Measurements from ENCODE around the gene COX20. TPM values are rescaled to one million over a fixed set of nuclear protein-coding genes. Genes with fewer than 3 reads are reported as not detected.

Gene COX20
- total and polyA plus RNA-seq, 2 donors (not counting 3 experiments of a cell fraction or from before 2014, with no cell fraction given): 17.1 to 30.2 TPM

DNA sequence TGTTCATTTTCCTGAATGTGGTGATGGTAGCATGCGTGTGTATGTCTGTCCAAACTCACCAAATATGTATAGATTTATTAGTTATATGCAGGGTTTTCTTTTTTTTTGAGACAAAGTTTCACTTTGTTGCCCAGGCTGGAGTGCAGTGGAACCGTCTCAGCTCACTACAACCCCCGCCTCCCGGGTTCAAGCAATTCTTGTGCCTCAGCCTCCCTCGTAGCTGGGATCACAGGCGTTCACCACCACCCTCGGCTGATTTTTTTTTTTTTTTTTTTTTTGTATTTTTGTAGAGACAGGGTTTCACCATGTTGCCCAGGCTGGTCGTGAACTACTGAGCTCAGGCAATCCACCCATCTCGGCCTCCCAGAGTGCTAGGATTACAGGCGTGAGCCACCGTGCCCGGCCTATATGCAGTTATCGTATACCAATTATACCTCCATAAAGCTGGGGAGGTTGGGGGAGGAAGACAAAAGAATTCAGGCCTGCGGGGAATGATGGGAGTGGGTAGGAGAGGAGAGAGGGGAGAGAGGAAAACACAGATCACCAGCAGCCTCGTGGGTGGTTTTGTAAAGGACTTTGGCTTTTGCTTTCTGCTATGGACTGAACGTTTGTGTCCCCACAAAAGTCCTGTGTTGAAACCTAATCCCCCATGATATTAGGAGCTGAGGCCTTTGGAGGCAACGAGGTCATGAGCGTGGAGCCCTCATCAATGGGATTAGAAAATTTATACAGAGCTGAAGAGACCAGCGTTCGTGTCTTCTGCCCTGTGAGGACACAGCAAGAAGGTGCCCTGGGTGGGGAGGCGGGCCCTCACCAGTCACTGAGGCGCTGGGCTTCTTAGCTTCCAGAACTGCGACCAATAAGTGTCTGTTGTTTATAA lies 33.3 kb downstream of the COX20 start:
- Histone ChIP-seq H3K79me2 (ENCODE audit: control insufficient read depth, insufficient read depth, low read length) (peaks cover 5% of the 10 kb centered on the region), H3K9me3 (replicated peaks; ENCODE audit: control insufficient read depth, insufficient read depth, low read length) (no peaks in the 10 kb centered on the region), H3K4me3 (replicated peaks in 1 of 3; ENCODE audit: insufficient read depth in 1 of 3, low read depth in 1 of 3, low read length in 3 of 3) (no peak overlapping the region), H3K4me2 (ENCODE audit: insufficient read depth, low read length) (no peak overlapping the region), H3K27ac (ENCODE audit: insufficient read depth, low read depth, low read length) (no peak overlapping the region), H2AFZ (ENCODE audit: low read depth, low read length) (no peak overlapping the region), H3K4me1 (ENCODE audit: control insufficient read depth, extremely low read depth, insufficient read depth, low read length) (peaks cover 7% of the 10 kb centered on the region), H3K9me1 (replicated peaks; ENCODE audit: control insufficient read depth, extremely low read depth, insufficient read depth, low read length) (no peaks in the 10 kb centered on the region), H4K20me1 (replicated peaks; ENCODE audit: control insufficient read depth, extremely low read depth, insufficient read depth, low read length) (no peaks in the 10 kb centered on the region), H3K9ac (replicated peaks; ENCODE audit: extremely low read depth, insufficient read depth, low read length) (no peak overlapping the region), H3K27me3 (ENCODE audit: control insufficient read depth in 2 of 2, insufficient read depth in 2 of 2, low read length in 2 of 2) (no peaks in the 10 kb centered on the region), H3K36me3 (ENCODE audit: control insufficient read depth in 2 of 2, extremely low read depth in 1 of 2, insufficient read depth in 2 of 2, low read length in 2 of 2) (no peaks in the 10 kb centered on the region)
- ChIA-PET CTCF (interaction anchor here (1.2 to 2.5 kb wide), 2 partner anchors 68 to 174 kb away, joined by 3 to 7 read pairs; no protein-coding TSS in a partner anchor), POLR2A (interaction anchor here (0.7 kb wide), 1 partner anchor 1678 kb away, joined by 3 read pairs; no protein-coding TSS in a partner anchor)
- TF ChIP-seq GATA2 (IDR thresholded peaks at IDR 0.05; ENCODE audit: insufficient read depth, insufficient read length, low read depth, low read length) (no peak), POLR2A (IDR thresholded peaks at IDR 0.05; ENCODE audit: low read depth, low read length) (no peak), JUN (IDR thresholded peaks at IDR 0.05; ENCODE audit: borderline replicate concordance, insufficient read depth, insufficient read length, low read depth) (no peak), MYC (IDR thresholded peaks at IDR 0.05; ENCODE audit: low read depth, low read length) (no peak), EZH2 (IDR thresholded peaks at IDR 0.05; ENCODE audit: borderline replicate concordance, low read depth, low read length, severe bottlenecking) (no peak), MAX (IDR thresholded peaks at IDR 0.05; ENCODE audit: insufficient read depth, insufficient read length) (no peak), POLR2AphosphoS5 (IDR thresholded peaks at IDR 0.05; ENCODE audit: insufficient read depth, low read depth, low read length) (no peak), FOS (IDR thresholded peaks at IDR 0.05; ENCODE audit: borderline replicate concordance, insufficient read depth, low read length) (no peak), CTCF (IDR thresholded peaks at IDR 0.05; ENCODE audit: extremely low read depth in 1 of 2, insufficient read depth in 1 of 2, low read depth in 1 of 2, low read length in 2 of 2) (no peak)
- BruUV-seq (replicated peaks): no TSS peak
- FAIRE-seq: no peak
- no peak for DNase-seq (ENCODE audit: low read depth, low spot score)
- intact Hi-C loops (cut with micrococcal nuclease) (no loop called here), dilution Hi-C loops (cut with MboI; ENCODE audit: extremely low pct_ligation_motif_present, low sequenced_read_pairs) (no loop called here)
